ENCODE results near the gene HOXB9. TPM values are rescaled to one million over a fixed set of nuclear protein-coding genes. Genes with fewer than 3 reads are reported as not detected.
A peak's percentile ranks its signal among the peaks of the same experiment; 100 is the strongest.

The HOXB9 gene
- total RNA-seq, 1 donor from 2014 or later = 0.11 TPM

DNA sequence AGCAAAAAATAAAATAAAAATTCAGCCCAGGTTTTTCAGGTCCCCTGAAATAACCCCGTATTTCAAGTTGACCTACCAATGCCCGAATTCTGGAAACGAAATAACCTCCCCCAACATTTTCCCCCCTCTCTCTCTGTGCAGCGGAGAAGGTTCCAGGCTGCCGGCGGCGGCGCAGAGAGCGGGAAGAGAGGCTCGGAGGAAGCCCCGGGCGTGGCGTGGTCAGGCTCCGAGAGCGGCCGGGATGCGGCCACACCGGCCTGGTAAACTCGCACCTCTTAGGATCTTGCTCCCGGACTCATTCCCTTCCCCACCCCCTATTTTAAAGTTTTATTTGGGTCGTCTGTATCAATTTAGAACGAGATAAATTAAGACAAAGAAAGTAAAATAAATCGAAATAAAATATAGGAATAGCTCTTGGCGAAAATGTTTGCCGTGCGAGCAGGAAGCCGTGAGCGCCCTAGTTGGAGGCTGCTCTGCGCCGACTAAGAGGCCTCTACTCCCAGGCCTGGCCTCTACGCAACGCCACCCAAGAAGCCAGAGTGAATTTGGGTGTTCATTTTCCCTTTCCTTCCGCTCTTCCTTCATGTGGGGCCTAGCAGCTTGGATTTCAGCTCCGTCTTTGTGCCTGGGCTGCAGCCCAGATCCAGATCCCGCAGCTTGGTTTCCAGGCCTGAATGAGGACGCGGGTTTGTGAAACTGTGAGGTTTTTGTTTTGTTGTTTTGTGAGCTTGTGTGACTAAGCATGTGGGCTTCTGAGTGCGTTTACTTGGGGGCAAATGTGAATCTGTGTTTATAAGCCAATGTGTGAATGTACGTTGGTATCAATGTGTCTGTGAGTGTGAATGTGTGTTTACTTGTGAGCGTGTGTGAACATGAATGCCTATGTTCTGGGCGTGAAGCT lies 19.9 kb downstream of the HOXB9 start:
- H3K4me3 Mint-ChIP-seq (ENCODE audit: unreplicated experiment) = no peak overlapping the region
- peaks cover 87% of the 10 kb centered on the region for H3K27me3 Mint-ChIP-seq (ENCODE audit: low read depth, unreplicated experiment)
- TF ChIP-seq EZH2 (IDR thresholded peaks at IDR 0.05; ENCODE audit: insufficient read depth, low read length) = peak; percentile 79
- TF ChIP-seq, protein P1, sequence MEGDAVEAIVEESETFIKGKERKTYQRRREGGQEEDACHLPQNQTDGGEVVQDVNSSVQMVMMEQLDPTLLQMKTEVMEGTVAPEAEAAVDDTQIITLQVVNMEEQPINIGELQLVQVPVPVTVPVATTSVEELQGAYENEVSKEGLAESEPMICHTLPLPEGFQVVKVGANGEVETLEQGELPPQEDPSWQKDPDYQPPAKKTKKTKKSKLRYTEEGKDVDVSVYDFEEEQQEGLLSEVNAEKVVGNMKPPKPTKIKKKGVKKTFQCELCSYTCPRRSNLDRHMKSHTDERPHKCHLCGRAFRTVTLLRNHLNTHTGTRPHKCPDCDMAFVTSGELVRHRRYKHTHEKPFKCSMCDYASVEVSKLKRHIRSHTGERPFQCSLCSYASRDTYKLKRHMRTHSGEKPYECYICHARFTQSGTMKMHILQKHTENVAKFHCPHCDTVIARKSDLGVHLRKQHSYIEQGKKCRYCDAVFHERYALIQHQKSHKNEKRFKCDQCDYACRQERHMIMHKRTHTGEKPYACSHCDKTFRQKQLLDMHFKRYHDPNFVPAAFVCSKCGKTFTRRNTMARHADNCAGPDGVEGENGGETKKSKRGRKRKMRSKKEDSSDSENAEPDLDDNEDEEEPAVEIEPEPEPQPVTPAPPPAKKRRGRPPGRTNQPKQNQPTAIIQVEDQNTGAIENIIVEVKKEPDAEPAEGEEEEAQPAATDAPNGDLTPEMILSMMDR (IDR thresholded peaks at IDR 0.05; ENCODE audit: insufficient read depth, low read depth, low read length) = no peak

DNA sequence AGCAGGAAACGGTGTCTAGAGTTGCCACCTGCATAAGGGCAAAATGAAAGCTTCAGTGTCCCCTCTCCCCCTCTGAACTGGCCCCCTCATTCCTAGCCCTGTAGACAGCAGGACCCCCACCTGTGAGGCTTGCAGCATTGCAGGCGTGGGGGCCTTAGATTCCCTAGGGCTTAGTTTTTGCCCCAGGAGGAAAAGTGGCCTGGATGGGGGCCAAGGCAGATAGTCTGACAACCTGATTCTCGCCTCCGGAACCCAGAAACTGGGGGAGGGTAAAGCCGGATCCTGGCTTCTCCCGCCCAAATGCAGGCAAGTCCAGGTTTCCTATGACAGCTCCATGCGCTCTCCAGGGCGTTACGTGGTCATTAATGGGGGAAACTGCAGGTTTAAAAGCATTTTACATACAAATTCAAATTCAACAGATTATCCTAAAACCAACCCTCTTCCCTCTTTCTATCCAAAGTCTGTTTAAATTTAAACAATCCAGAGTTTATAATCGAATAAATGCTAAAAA lies 20.7 kb downstream of the HOXB9 start:
- no peak overlapping the region for H3K4me3 ChIP-seq (ENCODE audit: insufficient read depth, low read depth, low read length)

More for the DNA sequence above, 19.9 kb downstream of the HOXB9 start:
- Histone ChIP-seq H3K9ac (ENCODE audit: low read length) (no peak overlapping the region), H3K4me1 (ENCODE audit: insufficient read depth, low read length) (peaks cover 2% of the 10 kb centered on the region), H3K4me2 (ENCODE audit: low read length) (no peak overlapping the region), H3K36me3 (ENCODE audit: insufficient read depth, low read length) (no peaks in the 10 kb centered on the region), H3K79me2 (ENCODE audit: insufficient read depth, low read length) (no peaks in the 10 kb centered on the region), H3K4me3 (ENCODE audit: insufficient read depth, low read depth, low read length) (no peak overlapping the region), H3K27ac (ENCODE audit: low read depth, low read length) (no peak overlapping the region), H3K9me3 (ENCODE audit: insufficient read depth, low read depth, low read length) (peaks cover 3% of the 10 kb centered on the region), H2AFZ (ENCODE audit: low read depth, low read length) (no peak overlapping the region), H3K27me3 (ENCODE audit: insufficient read depth, low read length) (peaks cover 96% of the 10 kb centered on the region), H4K20me1 (ENCODE audit: insufficient read depth, low read length) (peaks cover 22% of the 10 kb centered on the region)
- no peaks in the 10 kb centered on the region for H3K4me1 Mint-ChIP-seq (ENCODE audit: low read depth, unreplicated experiment)
- no peak overlapping the region for H3K27ac Mint-ChIP-seq (ENCODE audit: unreplicated experiment)
- peaks cover 40% of the 10 kb centered on the region for H3K9me3 Mint-ChIP-seq (ENCODE audit: unreplicated experiment)
- no peak for FAIRE-seq
- DNase-seq (ENCODE audit: low read depth) = no peak
- H3K36me3 Mint-ChIP-seq (ENCODE audit: low read depth, unreplicated experiment) = no peaks in the 10 kb centered on the region

More for the DNA sequence above, 20.7 kb downstream of the HOXB9 start:
- Mint-ChIP-seq H3K27me3 (ENCODE audit: low read depth, unreplicated experiment) (peaks cover 88% of the 10 kb centered on the region), H3K27ac (ENCODE audit: unreplicated experiment) (no peak overlapping the region), H3K9me3 (ENCODE audit: unreplicated experiment) (peaks cover 41% of the 10 kb centered on the region), H3K4me1 (ENCODE audit: low read depth, unreplicated experiment) (no peaks in the 10 kb centered on the region), H3K36me3 (ENCODE audit: low read depth, unreplicated experiment) (no peaks in the 10 kb centered on the region), H3K4me3 (ENCODE audit: unreplicated experiment) (no peak overlapping the region)
- FAIRE-seq (no peak), DNase-seq (ENCODE audit: low read depth) (no peak)
- Histone ChIP-seq H2AFZ (ENCODE audit: low read depth, low read length) (no peak overlapping the region), H3K9ac (ENCODE audit: low read length) (no peak overlapping the region), H3K36me3 (ENCODE audit: insufficient read depth, low read length) (no peaks in the 10 kb centered on the region), H4K20me1 (ENCODE audit: insufficient read depth, low read length) (peaks cover 27% of the 10 kb centered on the region), H3K79me2 (ENCODE audit: insufficient read depth, low read length) (no peaks in the 10 kb centered on the region), H3K4me2 (ENCODE audit: low read length) (no peak overlapping the region), H3K4me1 (ENCODE audit: insufficient read depth, low read length) (peaks cover 2% of the 10 kb centered on the region), H3K9me3 (ENCODE audit: insufficient read depth, low read depth, low read length) (peaks cover 3% of the 10 kb centered on the region), H3K27ac (ENCODE audit: low read depth, low read length) (no peak overlapping the region), H3K27me3 (ENCODE audit: insufficient read depth, low read length) (peaks cover 96% of the 10 kb centered on the region)
- TF ChIP-seq, protein P1 (IDR thresholded peaks at IDR 0.05; ENCODE audit: insufficient read depth, low read depth, low read length) = no peak
- peak; percentile 30 for TF ChIP-seq EZH2 (IDR thresholded peaks at IDR 0.05; ENCODE audit: insufficient read depth, low read length)

Measured in astrocyte (in vitro differentiated cells and primary cell).